ENCODE results near the gene CBX8. TPM values are rescaled to one million over a fixed set of nuclear protein-coding genes. Genes with fewer than 3 reads are reported as not detected.

The CBX8 gene
- total RNA-seq, 1 donor from 2014 or later = 16.0 TPM

- TF ChIP-seq CTCF (conservative IDR thresholded peaks at IDR 0.05) = peak; percentile 75
- no peak for DNase-seq (ENCODE audit: extremely low spot score, unreplicated experiment)
- Mint-ChIP-seq H3K27me3 (peaks cover 59% of the 10 kb centered on the region), H3K4me3 (peak overlapping the region; percentile 87), H3K27ac (peak overlapping the region; percentile 89), H3K9me3 (no peaks in the 10 kb centered on the region), H3K4me1 (ENCODE audit: unreplicated experiment) (peaks cover 6% of the 10 kb centered on the region), H3K36me3 (no peaks in the 10 kb centered on the region)
These were observed 14.4 kb upstream of the CBX8 start for GRCh38 chr17:79811011-79811867.

- Mint-ChIP-seq H3K9me3 (no peaks in the 10 kb centered on the region), H3K36me3 (no peaks in the 10 kb centered on the region), H3K4me3 (peak overlapping the region; percentile 87), H3K4me1 (ENCODE audit: unreplicated experiment) (peaks cover 11% of the 10 kb centered on the region), H3K27me3 (peaks cover 63% of the 10 kb centered on the region), H3K27ac (peak overlapping the region; percentile 89)
- peak; percentile 90 for DNase-seq (ENCODE audit: extremely low spot score, unreplicated experiment)
- no peak for TF ChIP-seq CTCF (conservative IDR thresholded peaks at IDR 0.05)
These were observed 13.5 kb upstream of the CBX8 start for GRCh38 chr17:79810130-79811010.

GRCh38 chr17:79809530-79810129 is 12.8 kb upstream of the CBX8 start:
- H3K27me3 Mint-ChIP-seq = peaks cover 70% of the 10 kb centered on the region
- peak overlapping the region; percentile 85 for H3K27ac Mint-ChIP-seq
- peaks cover under 1% of the 10 kb centered on the region for H3K36me3 Mint-ChIP-seq
- peak overlapping the region; percentile 81 for H3K4me3 Mint-ChIP-seq
- no peak for DNase-seq (ENCODE audit: extremely low spot score, unreplicated experiment)
- no peak for TF ChIP-seq CTCF (conservative IDR thresholded peaks at IDR 0.05)
- peaks cover 19% of the 10 kb centered on the region for H3K4me1 Mint-ChIP-seq (ENCODE audit: unreplicated experiment)
- no peaks in the 10 kb centered on the region for H3K9me3 Mint-ChIP-seq

- peak overlapping the region; percentile 78 for H3K4me3 Mint-ChIP-seq
- H3K4me1 Mint-ChIP-seq (ENCODE audit: unreplicated experiment) = peaks cover 23% of the 10 kb centered on the region
- DNase-seq (ENCODE audit: extremely low spot score, unreplicated experiment) = no peak
- no peaks in the 10 kb centered on the region for H3K9me3 Mint-ChIP-seq
- H3K36me3 Mint-ChIP-seq = peaks cover 4% of the 10 kb centered on the region
- peaks cover 69% of the 10 kb centered on the region for H3K27me3 Mint-ChIP-seq
- TF ChIP-seq CTCF (conservative IDR thresholded peaks at IDR 0.05) = no peak
- peak overlapping the region; percentile 85 for H3K27ac Mint-ChIP-seq
These were observed 12.1 kb upstream of the CBX8 start for GRCh38 chr17:79808763-79809529.
